GM20000 (cell line): ENCODE data around the gene SSU72.

Experiments used
- DNase-seq: peaks from one replicate; pipeline ENCODE4 v3.0.0; 2012; ENCODE audit warnings: low spot score
- TF ChIP-seq, protein P1 (sequence below): IDR thresholded peaks from 2 replicates; pipeline ENCODE4 v1.5.1; 2012; ENCODE audit warnings: mild to moderate bottlenecking, control low read depth; ENCODE audit errors: extremely low read depth, missing control alignments

Gene SSU72

DNA sequence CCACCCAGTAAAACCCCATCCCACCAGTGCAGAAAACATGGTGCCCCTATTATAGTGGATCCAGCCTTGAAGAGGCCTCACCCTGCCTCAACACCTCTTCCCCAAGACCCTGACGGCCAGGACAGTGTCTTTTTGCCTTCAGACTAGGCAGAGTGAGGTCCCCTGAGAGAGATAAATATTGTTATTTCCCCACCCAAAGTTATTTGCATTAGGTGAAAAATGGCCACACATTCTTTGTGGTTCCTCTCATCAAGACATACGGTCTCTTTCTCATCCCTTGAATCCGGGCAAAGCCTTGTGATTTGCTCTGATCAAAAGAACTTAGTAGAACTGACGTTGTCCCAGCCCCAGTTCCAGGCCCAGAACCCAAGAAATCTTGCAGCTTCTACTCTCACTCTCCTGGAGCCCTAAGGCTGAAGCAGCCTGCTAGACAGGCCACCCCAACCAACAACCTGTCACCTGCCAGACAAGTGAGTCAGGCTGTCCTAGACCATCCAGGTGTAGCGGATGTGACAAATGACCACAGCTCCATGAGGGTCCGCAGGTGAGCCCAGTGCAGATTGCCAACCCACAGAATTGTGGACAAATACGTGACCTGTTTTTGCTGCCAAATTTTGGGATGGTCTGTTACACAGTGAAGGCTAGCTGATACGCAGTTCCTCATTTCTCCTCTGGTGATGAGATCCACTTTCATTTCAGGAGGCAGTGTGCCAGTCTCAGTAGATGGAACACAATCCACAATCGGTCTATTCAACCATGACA is 8.1 kb upstream of the SSU72 start:
- TF ChIP-seq, protein P1, sequence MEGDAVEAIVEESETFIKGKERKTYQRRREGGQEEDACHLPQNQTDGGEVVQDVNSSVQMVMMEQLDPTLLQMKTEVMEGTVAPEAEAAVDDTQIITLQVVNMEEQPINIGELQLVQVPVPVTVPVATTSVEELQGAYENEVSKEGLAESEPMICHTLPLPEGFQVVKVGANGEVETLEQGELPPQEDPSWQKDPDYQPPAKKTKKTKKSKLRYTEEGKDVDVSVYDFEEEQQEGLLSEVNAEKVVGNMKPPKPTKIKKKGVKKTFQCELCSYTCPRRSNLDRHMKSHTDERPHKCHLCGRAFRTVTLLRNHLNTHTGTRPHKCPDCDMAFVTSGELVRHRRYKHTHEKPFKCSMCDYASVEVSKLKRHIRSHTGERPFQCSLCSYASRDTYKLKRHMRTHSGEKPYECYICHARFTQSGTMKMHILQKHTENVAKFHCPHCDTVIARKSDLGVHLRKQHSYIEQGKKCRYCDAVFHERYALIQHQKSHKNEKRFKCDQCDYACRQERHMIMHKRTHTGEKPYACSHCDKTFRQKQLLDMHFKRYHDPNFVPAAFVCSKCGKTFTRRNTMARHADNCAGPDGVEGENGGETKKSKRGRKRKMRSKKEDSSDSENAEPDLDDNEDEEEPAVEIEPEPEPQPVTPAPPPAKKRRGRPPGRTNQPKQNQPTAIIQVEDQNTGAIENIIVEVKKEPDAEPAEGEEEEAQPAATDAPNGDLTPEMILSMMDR: no peak
- no peak for DNase-seq

DNA sequence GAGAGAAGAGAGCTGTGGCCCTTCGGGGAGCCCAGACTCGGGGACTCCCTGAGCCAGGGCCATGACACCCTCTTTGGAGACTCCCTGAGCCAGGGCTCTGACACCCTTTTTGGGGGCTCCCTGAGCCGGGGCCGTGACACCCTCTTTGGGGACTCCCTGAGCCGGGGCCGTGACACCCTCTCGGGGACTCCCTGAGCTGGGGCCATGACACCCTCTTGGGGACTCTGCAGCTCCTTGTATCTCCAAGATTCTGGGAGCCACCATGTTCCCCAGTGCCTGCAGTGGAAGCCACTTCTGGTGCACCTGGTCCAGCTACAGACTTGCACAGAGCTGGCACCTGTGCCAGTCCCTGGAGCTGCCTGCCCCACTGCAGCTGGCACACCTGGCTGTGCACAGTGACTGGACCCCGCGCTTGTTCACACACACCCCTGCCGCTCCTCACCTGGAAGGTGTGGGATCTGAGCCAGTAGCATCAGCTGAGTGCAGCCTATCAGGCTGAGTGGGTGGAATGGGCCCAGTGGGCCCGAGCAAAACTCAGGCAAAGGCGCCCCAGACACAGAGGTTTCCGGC is 3.8 kb upstream of the SSU72 start:
- TF ChIP-seq, protein P1: no peak
- DNase-seq: no peak

DNA sequence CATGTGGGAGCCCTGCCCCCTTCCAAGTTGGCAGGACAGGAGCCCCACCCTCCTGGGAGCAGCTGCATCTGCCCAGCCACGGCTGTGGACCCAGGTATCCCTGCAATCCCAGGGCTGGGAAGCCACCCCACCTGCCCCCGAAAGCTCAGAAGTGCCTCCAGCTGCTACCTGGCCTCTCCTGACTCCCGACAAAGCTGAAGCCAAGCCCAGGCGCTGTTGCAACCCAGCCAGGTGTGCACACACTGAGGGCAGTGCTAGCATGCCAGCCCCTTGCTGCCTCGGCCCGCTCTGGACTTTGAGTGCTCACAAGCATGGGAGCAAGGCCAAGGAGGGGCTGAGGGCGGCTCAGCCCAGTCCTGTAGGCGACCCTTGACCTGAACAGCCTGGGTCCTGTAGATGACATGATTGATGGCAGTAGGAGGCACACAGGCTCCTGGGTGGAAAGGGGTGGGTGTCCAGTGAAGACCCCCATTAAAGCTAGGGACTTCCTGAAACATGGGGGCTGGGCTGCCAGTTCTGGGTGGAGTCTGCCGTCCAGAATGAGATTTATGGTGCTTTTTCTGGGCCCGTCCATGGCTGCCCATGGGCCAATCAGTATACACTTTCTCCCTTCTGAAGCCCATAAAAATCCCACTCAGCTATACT is 2.8 kb upstream of the SSU72 start:
- TF ChIP-seq, protein P1: no peak
- DNase-seq: no peak

DNA sequence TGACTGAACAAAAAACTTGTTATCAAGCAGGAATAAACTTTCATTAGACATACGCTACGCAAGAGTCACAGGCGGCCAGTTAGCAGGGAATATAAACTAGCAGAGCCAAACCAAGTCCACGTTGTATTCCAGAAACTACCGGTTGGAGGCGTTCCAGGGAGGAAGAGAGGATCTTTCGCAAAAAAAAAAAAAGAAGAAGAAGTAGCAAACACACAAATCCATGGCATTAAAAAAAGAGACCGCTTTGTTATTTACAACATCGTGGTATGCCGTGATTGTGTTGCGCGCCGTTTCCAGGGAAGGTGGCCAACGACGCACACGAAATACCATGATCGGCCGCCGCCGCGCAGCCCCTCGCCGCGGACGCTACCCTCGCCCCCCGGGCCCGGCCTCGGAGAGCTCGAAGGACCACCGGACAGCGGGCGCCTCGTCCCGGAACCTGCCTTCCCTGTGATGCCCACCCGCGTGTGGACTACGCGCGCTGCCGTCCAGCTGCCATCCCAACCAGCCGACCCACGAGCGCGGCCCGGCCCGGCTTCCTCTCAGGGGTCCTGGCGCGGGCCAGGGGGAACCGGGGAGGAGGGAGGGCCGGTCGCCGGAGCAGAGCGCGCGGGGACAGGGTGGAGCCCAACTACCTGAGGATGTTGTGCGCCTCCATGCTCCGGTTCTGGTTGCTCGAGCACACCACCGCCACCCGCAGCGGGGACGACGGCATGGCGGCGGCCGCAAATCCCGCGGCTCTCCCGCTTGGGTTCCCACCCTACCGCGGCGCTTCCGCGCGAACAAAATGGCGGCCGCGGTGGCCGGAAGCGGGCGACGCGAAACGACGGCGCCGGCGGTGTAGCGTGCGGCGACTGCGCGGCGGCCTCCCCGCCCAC is 581 bp downstream of the SSU72 start:
- DNase-seq: peak; percentile 93
- TF ChIP-seq, protein P1: no peak

DNA sequence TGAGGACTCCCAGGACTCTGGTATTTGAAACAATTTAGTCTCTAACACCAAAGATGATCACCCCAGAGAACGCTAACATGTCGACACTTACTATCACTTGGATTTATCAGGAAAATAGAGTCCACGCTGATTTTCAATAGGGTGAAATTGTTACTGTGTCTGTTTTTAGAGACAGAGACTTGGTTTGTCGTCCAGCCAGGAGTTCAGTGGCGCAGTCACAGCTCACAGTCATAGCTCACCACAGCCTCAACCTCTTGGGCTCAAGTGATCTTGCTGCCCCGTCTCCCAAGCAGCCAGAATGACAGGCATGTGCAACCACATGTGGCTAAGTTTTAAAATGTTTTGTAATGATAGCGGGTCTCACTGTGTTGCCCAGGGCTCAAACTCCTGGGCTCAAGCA is 5.3 kb downstream of the SSU72 start:
- TF ChIP-seq, protein P1: no peak
- no peak for DNase-seq

DNA sequence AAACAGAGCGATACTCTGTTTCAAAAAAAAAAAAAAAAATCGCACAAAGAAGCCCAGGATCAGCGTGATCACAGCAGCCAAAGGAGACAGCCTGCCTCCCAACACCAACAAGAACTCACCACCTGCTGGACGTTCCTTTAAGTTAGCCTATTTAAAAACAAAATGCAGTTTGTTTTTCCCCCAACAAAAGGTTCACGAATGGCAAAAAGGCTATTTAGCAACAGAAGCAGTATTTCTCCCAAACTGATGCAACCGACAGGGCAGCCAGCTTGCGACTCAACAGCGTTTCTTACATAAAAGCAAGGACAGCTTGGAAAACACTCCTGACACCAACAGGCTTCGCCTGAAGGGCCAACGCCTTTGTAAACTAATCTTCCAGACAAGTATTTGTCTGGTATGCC is 6.8 kb downstream of the SSU72 start:
- TF ChIP-seq, protein P1: no peak
- no peak for DNase-seq
